ENCODE results near the gene ANGEL1.
A peak's percentile ranks its signal among the peaks of the same experiment; 100 is the strongest.

Gene ANGEL1

DNA sequence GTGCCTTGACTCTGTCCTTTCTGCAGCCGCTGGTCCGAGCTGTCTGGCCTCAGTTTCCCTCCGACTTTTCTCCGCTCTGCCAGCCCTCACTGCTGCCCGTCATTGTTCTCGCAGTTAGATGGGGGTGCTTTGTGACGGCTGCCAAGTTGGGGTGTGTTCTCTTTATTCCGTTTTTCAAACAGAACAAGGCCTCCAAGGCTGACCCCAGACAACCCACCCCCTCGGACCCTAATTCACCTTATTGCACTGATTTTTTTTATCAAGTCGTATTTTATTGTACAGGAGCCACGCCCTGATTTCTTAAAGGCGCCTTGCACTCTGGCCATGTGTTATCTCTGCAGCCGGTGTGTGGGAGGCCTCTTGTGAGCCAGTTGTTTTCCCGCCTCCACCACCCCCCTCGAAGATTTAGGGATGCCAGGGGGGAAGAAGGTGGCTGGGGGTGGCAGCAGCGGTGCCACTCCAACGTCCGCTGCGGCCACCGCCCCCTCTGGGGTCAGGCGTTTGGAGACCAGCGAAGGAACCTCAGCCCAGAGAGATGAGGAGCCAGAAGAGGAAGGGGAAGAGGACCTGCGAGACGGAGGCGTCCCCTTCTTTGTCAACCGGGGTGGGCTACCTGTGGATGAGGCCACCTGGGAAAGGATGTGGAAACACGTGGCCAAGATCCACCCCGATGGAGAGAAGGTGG, 50.1 kb downstream of the ANGEL1 start:
- Histone ChIP-seq H3K4me3 (ENCODE audit: low read depth, low read length) (peak overlapping the region; percentile 69), H3K36me3 (ENCODE audit: control insufficient read depth, insufficient read depth, low read length) (no peaks in the 10 kb centered on the region), H3K27ac (ENCODE audit: low read depth, low read length) (no peak overlapping the region), H3K4me1 (ENCODE audit: control insufficient read depth, insufficient read depth, low read length) (peaks cover 10% of the 10 kb centered on the region), H3K9me3 (ENCODE audit: control insufficient read depth, insufficient read depth, low read depth, low read length) (no peaks in the 10 kb centered on the region), H3K27me3 (ENCODE audit: control insufficient read depth, insufficient read depth, low read length) (peaks cover 70% of the 10 kb centered on the region), H3K9ac (ENCODE audit: low read length) (peak overlapping the region; percentile 75)

DNA sequence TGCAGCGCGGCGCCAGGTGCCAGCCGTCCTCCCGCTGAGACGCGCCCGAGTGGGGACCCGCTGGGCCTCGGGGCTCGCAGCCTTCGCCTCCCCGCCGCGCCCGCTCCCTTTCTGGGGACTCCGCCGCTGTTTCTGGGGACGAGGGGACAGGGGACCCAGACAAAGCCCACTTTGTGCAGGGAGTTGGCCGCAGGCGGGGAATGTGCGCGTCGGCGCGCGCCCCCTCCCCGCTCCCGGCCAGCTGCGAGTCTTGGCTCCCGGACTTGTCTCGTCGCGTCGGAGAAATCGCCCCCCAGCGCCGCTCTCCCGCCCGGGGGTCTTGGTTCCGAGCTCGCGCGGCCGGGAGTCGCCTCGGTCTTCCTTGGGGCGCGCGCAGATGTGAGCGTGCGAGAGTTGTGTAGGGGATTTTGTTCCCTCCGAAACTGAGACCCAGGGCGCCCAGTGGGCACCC, 50.7 kb downstream of the ANGEL1 start:
- Histone ChIP-seq H3K9ac (ENCODE audit: low read length) (peak overlapping the region; percentile 75), H3K27ac (ENCODE audit: low read depth, low read length) (no peak overlapping the region), H3K9me3 (ENCODE audit: control insufficient read depth, insufficient read depth, low read depth, low read length) (no peaks in the 10 kb centered on the region), H3K4me1 (ENCODE audit: control insufficient read depth, insufficient read depth, low read length) (peaks cover 6% of the 10 kb centered on the region; the same call in 1 of the 2 replicates), H3K36me3 (ENCODE audit: control insufficient read depth, insufficient read depth, low read length) (no peaks in the 10 kb centered on the region), H3K27me3 (ENCODE audit: control insufficient read depth, insufficient read depth, low read length) (peaks cover 70% of the 10 kb centered on the region), H3K4me3 (ENCODE audit: low read depth, low read length) (peak overlapping the region; percentile 69)

DNA sequence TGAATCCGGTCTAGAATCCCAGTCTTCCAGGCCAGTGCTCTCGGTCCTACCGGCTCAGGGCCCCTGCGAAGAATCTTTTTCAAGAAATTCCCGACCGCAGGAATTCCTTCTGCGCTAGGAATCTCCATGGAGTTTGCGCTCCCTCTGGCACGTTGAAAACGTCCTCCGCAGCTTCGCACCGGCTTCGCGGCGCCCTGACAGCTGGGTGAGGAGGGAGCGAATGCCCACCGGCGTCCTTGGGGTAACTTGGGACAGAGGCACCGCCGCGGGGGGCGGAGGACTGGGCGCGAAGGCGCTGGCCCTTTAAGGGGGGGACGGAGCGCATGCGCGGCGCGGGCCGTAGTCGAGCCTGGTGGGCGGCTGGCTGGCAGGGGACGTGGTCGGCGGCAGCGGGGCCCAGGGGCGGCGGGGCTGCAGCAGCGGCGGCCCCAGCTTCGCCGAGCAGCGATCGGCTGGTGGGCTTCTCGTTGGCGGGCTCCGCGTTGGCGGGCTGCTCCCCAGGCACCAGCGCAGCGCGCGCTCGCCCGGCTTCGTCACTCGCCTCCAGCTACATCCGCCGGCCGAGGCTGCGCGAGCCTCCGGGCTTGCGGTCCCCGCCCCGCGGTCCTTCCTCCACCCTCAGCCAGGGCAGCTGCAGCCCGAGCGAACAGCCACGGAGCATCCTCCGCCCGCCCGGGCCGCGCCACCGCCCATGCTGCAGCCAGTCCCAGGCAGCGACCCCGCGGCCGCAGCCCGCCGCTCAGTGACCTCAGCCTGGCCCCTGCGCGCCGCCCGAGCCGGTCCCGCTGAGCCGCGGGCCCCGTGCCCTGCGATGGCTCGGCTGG, 51.3 kb downstream of the ANGEL1 start, which contains the start of gene VASH1:
VASH1 (plus strand) TSS at position 333 of the 824 bp plus-strand sequence. CDS start 1,354 bp downstream, outside the sequence.
- Histone ChIP-seq H3K27ac (ENCODE audit: low read depth, low read length) (no peak within 1 kb of the TSS), H3K4me1 (ENCODE audit: control insufficient read depth, insufficient read depth, low read length) (peaks cover 6% of the 10 kb centered on the region; the same call in 1 of the 2 replicates), H3K9me3 (ENCODE audit: control insufficient read depth, insufficient read depth, low read depth, low read length) (no peaks in the 10 kb centered on the region), H3K36me3 (ENCODE audit: control insufficient read depth, insufficient read depth, low read length) (no peaks in the 10 kb centered on the region), H3K4me3 (ENCODE audit: low read depth, low read length) (peak within 1 kb of the TSS; percentile 69), H3K27me3 (ENCODE audit: control insufficient read depth, insufficient read depth, low read length) (peaks cover 70% of the 10 kb centered on the region), H3K9ac (ENCODE audit: low read length) (peak within 1 kb of the TSS; percentile 75)

DNA sequence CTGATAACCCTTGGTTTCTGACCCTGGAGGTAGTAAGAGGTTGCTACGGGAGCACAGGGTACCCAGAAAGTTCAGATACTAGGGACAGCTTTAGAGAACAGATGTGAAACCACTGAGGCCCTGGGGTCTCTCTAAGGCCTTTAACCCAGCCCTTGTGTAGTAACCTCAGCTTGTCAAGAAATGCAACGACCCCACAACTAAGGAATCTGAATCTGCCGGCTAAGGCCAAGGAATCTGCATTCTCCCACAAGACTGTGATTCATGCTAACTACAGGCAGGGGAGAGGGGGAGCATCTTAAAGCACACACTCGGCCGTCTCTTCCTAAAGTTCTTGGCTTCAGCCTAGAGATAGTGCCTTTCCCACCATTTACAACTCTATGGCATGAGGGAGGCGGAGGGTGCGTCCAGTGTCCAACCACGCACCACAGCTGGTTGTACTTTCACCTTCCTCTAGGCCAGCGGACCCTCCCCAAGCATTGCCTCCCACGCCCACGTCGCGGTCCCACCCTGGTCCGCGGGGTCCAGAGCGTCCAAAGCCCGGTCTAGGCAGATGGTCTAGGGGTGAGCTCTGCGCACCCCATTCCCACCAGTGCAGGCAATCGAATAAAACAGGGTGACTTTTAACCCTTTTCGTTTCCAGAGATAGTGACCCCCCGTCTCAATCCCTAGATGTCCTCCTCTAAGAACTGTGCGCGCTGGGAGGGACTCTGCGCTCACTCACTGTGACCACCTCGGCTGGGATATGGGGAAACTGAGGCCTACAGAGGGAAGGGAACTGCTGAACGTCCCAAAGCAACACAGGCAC, 52.1 kb downstream of the ANGEL1 start:
- no peak overlapping the region for H3K27ac ChIP-seq (ENCODE audit: low read depth, low read length)
- peak overlapping the region; percentile 75 for H3K9ac ChIP-seq (ENCODE audit: low read length)
- H3K27me3 ChIP-seq (ENCODE audit: control insufficient read depth, insufficient read depth, low read length) = peaks cover 66% of the 10 kb centered on the region
- peaks cover 6% of the 10 kb centered on the region; the same call in 1 of the 2 replicates for H3K4me1 ChIP-seq (ENCODE audit: control insufficient read depth, insufficient read depth, low read length)
- peak overlapping the region; percentile 69 for H3K4me3 ChIP-seq (ENCODE audit: low read depth, low read length)
- no peaks in the 10 kb centered on the region for H3K9me3 ChIP-seq (ENCODE audit: control insufficient read depth, insufficient read depth, low read depth, low read length)
- H3K36me3 ChIP-seq (ENCODE audit: control insufficient read depth, insufficient read depth, low read length) = no peaks in the 10 kb centered on the region

DNA sequence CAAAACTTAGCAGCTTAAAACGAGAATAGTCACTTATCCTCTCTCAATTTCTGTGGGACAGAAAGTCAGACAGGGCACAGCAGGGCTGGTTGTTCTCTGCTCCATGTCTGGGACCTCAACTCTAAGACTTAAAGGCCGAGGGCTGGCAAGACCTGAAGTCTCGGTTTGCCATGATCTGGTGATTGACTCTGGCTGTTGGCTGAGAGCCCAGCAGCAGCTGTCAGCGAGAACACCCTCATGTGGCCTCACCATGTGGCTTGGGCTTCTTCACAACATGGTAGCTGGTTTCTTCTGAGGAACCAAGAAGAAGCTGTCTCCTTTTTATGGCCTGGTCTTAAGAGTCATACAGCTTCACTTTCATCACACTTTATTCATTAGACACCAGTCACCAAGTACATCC, 53.1 kb downstream of the ANGEL1 start:
- Histone ChIP-seq H3K36me3 (ENCODE audit: control insufficient read depth, insufficient read depth, low read length) (no peaks in the 10 kb centered on the region), H3K27me3 (ENCODE audit: control insufficient read depth, insufficient read depth, low read length) (peaks cover 66% of the 10 kb centered on the region), H3K9ac (ENCODE audit: low read length) (no peak overlapping the region), H3K4me3 (ENCODE audit: low read depth, low read length) (no peak overlapping the region), H3K4me1 (ENCODE audit: control insufficient read depth, insufficient read depth, low read length) (peaks cover 6% of the 10 kb centered on the region; the same call in 1 of the 2 replicates), H3K27ac (ENCODE audit: low read depth, low read length) (no peak overlapping the region), H3K9me3 (ENCODE audit: control insufficient read depth, insufficient read depth, low read depth, low read length) (no peaks in the 10 kb centered on the region)

DNA sequence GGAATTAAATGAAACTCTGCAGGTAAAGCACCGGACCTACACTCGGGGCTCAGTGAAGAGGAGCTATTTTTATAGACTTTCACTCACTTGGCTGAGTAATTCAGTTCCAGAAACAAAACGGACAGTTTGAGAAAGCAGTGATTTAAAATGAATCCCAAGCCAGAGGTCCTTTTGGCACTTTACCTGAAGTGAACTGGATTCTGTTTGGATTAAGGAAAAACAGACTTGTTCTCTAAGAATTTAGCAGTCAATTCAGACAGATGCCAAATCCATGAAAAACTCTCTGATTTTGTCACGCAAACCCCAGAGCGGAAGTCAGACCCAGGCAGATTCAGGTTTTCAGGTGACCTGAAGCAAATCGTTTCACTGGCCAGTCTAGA, 56.3 kb downstream of the ANGEL1 start:
- peaks cover 6% of the 10 kb centered on the region; the same call in 1 of the 2 replicates for H3K4me1 ChIP-seq (ENCODE audit: control insufficient read depth, insufficient read depth, low read length)
- H3K9me3 ChIP-seq (ENCODE audit: control insufficient read depth, insufficient read depth, low read depth, low read length) = no peaks in the 10 kb centered on the region
- H3K9ac ChIP-seq (ENCODE audit: low read length) = no peak overlapping the region
- no peaks in the 10 kb centered on the region for H3K36me3 ChIP-seq (ENCODE audit: control insufficient read depth, insufficient read depth, low read length)
- no peak overlapping the region for H3K4me3 ChIP-seq (ENCODE audit: low read depth, low read length)
- no peak overlapping the region for H3K27ac ChIP-seq (ENCODE audit: low read depth, low read length)
- H3K27me3 ChIP-seq (ENCODE audit: control insufficient read depth, insufficient read depth, low read length) = peaks cover 42% of the 10 kb centered on the region

DNA sequence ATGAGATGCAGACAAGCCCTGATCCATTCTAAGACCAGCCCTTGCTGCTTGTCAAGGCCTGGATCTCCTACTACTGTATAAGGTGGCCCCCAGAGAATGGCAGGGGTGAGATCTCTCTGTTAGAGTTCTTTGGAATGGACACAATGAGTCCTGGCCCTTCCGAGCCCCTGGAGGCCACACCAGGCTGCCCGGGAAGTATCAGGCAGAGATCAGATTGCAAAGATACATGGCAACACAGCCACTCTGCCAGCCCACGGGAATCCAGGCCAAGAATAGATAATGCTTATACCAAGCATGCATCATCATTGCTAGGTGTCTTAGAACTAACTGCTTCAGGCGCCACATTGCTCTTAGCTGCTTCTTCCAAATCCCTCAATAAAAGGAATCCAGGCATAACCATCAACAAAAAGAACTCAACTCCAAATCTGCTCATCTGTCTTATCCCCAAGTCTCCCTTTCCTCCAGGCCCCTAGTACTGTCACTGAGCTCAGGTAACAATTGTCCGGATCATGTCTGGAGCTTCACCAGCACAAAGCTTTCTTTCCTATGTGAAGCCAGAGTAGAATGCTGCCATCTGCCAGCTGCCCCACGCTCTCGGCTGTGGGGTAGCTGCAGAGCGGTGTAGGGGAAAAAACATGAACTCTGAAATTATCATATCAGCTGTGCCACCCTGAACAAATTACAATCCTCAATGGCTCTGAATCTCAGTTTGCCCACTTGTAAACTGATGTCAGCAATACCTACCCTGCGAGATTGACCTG, 56.9 kb downstream of the ANGEL1 start:
- Histone ChIP-seq H3K4me3 (ENCODE audit: low read depth, low read length) (no peak overlapping the region), H3K9ac (ENCODE audit: low read length) (no peak overlapping the region), H3K27me3 (ENCODE audit: control insufficient read depth, insufficient read depth, low read length) (peaks cover 36% of the 10 kb centered on the region), H3K36me3 (ENCODE audit: control insufficient read depth, insufficient read depth, low read length) (no peaks in the 10 kb centered on the region), H3K4me1 (ENCODE audit: control insufficient read depth, insufficient read depth, low read length) (peaks cover 4% of the 10 kb centered on the region; the same call in 1 of the 2 replicates), H3K27ac (ENCODE audit: low read depth, low read length) (no peak overlapping the region), H3K9me3 (ENCODE audit: control insufficient read depth, insufficient read depth, low read depth, low read length) (no peaks in the 10 kb centered on the region)

DNA sequence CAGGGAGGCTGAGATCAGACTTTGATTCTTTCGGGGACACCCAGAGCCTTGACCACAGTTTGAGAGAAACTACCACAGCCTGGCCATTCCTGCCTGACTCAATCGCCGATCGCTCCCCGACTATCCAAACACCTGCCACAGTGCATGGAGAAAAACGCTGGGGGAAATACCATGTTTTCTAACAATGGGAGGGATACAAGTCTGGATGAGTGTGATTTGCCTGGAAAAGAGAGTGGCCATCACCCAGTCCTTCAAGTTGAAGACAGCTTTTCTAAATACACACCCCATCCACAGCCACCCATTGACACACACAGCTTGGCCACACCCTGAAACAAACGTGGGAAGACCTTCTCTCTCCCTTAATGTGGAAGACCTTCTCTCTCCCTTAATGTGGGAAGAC, 58.1 kb downstream of the ANGEL1 start:
- no peaks in the 10 kb centered on the region for H3K36me3 ChIP-seq (ENCODE audit: control insufficient read depth, insufficient read depth, low read length)
- H3K27me3 ChIP-seq (ENCODE audit: control insufficient read depth, insufficient read depth, low read length) = peaks cover 24% of the 10 kb centered on the region
- no peaks in the 10 kb centered on the region for H3K4me1 ChIP-seq (ENCODE audit: control insufficient read depth, insufficient read depth, low read length)
- H3K27ac ChIP-seq (ENCODE audit: low read depth, low read length) = no peak overlapping the region
- no peak overlapping the region for H3K9ac ChIP-seq (ENCODE audit: low read length)
- H3K4me3 ChIP-seq (ENCODE audit: low read depth, low read length) = no peak overlapping the region
- no peaks in the 10 kb centered on the region for H3K9me3 ChIP-seq (ENCODE audit: control insufficient read depth, insufficient read depth, low read depth, low read length)

DNA sequence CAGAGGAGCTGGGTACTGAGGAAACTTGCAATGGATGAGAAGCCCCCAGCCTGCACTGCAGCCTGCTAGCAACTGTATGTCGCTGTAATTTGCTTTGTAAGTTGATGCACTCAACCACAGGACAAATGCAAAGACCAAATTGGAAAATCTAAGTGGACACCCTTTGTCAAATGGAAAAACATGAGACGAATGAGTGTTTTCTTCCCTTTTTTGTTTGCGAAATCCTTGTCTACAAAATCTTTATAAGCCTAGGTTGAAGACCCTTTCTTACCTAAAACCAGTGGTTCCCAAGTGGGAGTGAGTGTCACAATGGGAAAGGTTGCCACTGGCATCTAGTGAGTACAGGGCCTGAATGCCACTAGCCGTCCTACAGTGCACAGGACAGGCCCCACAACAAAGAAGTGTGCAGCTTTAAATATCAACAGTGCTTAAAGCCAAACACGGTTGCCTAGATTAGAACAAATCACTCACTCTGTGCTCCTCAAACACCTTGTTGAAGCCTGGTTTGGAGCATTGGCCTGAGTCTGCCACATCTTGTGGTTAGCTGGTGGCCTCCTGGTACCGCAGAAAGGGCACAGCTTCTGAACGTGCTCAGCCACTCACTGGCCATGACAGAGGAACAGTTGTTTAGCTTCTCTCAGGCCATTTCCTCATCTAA, 59.0 kb downstream of the ANGEL1 start:
- Histone ChIP-seq H3K9ac (ENCODE audit: low read length) (no peak overlapping the region), H3K4me3 (ENCODE audit: low read depth, low read length) (no peak overlapping the region), H3K4me1 (ENCODE audit: control insufficient read depth, insufficient read depth, low read length) (no peaks in the 10 kb centered on the region), H3K27me3 (ENCODE audit: control insufficient read depth, insufficient read depth, low read length) (peaks cover 15% of the 10 kb centered on the region), H3K36me3 (ENCODE audit: control insufficient read depth, insufficient read depth, low read length) (no peaks in the 10 kb centered on the region), H3K27ac (ENCODE audit: low read depth, low read length) (no peak overlapping the region), H3K9me3 (ENCODE audit: control insufficient read depth, insufficient read depth, low read depth, low read length) (no peaks in the 10 kb centered on the region)

DNA sequence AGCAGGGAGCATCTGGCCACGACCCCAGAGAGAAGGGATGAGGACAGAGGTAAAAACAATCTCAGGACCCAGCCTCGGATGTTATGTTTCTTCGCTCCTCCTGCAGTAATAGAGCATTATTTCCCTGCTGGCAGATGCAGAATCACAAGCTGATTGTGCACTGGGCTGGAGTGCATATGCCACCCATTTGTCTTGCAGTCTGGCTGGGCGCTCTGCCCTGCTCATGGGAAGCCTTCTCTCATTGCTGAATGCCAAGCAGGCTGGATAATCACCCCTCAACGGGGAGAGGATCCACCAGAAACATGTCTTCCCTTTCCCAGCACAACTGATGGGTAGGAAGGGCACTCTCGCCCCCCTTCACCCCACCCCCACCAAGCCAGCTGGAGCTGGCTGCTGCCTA, 59.9 kb downstream of the ANGEL1 start:
- no peaks in the 10 kb centered on the region for H3K9me3 ChIP-seq (ENCODE audit: control insufficient read depth, insufficient read depth, low read depth, low read length)
- no peak overlapping the region for H3K4me3 ChIP-seq (ENCODE audit: low read depth, low read length)
- no peaks in the 10 kb centered on the region for H3K36me3 ChIP-seq (ENCODE audit: control insufficient read depth, insufficient read depth, low read length)
- H3K4me1 ChIP-seq (ENCODE audit: control insufficient read depth, insufficient read depth, low read length) = no peaks in the 10 kb centered on the region
- H3K9ac ChIP-seq (ENCODE audit: low read length) = no peak overlapping the region
- peaks cover 9% of the 10 kb centered on the region; the same call in 1 of the 2 replicates for H3K27me3 ChIP-seq (ENCODE audit: control insufficient read depth, insufficient read depth, low read length)
- H3K27ac ChIP-seq (ENCODE audit: low read depth, low read length) = no peak overlapping the region
